Caco-2 (cell line): ENCODE data around the gene TUBAL3. TPM values are rescaled to one million over a fixed set of nuclear protein-coding genes. Genes with fewer than 3 reads are reported as not detected.

Source experiments
- BruUV-seq: library from RNA; stranded (reverse); fragments of 400-500 nt; replicated peaks from 2 replicates; lab custom pipeline; 2021; lab: Mats Ljungman, UMichigan
- CTCF ChIA-PET: fragments of 300-600 bp; sonication (Branson Sonifier 250); formaldehyde crosslinking; loops from one replicate; lab custom pipeline; 2022; ENCODE audit warnings: antibody characterized with exemption; lab: Charles Lee
- POLR2A ChIA-PET: fragments of 300-600 bp; sonication (Branson Sonifier 250); formaldehyde crosslinking; loops from one replicate; lab custom pipeline; 2022; ENCODE audit warnings: antibody characterized with exemption; lab: Charles Lee
- DNase-seq, 2 experiments: peaks; one replicate each; pipeline versions ENCODE4 v3.0.0 to v3.0.0-alpha.2; 2020 to 2022
- H3K27me3 ChIP-seq: replicated peaks from 2 replicates; pipeline ENCODE4 v1.6.0; 2011; ENCODE audit warnings: low read length; ENCODE audit not compliant: control insufficient read depth, insufficient read depth
- H3K36me3 ChIP-seq: 2 replicates; pipeline ENCODE4 v1.5.1; 2011; ENCODE audit warnings: low read length; ENCODE audit not compliant: control insufficient read depth, insufficient read depth
- H3K4me1 ChIP-seq: fragments of 250-450 bp; sonication (Bioruptor Pico); 2 replicates; pipeline ENCODE4 v1.5.1; 2020; ENCODE audit warnings: mild to moderate bottlenecking
- H3K4me3 ChIP-seq: 2 replicates; pipeline ENCODE4 v1.5.1; 2011; ENCODE audit warnings: low read depth, mild to moderate bottlenecking, control low read depth, low read length
- H3K9me3 ChIP-seq: fragments of 250-450 bp; sonication (Bioruptor Pico); 2 replicates; pipeline ENCODE4 v1.5.1; 2020; ENCODE audit warnings: mild to moderate bottlenecking, moderate library complexity
- H3K27ac Mint-ChIP-seq: one replicate; pipeline ENCODE4 v1.8.0; 2022; ENCODE audit warnings: mixed read lengths; ENCODE audit not compliant: unreplicated experiment
- H3K27me3 Mint-ChIP-seq: one replicate; pipeline ENCODE4 v1.8.0; 2022; ENCODE audit warnings: mixed read lengths; ENCODE audit not compliant: insufficient read depth, unreplicated experiment
- H3K36me3 Mint-ChIP-seq: one replicate; pipeline ENCODE4 v1.8.0; 2022; ENCODE audit warnings: mild to moderate bottlenecking, mixed read lengths; ENCODE audit not compliant: insufficient read depth, unreplicated experiment
- H3K4me1 Mint-ChIP-seq: one replicate; pipeline ENCODE4 v1.8.0; 2022; ENCODE audit warnings: low read depth, mixed read lengths; ENCODE audit not compliant: unreplicated experiment
- H3K4me3 Mint-ChIP-seq: one replicate; pipeline ENCODE4 v1.8.0; 2022; ENCODE audit warnings: mild to moderate bottlenecking, moderate library complexity, mixed read lengths; ENCODE audit not compliant: unreplicated experiment
- H3K9me3 Mint-ChIP-seq: one replicate; pipeline ENCODE4 v1.8.0; 2022; ENCODE audit warnings: mixed read lengths; ENCODE audit not compliant: unreplicated experiment
- CTCF ChIP-seq, 2 experiments: fragments of 200-600 bp in 1 of 2; IDR thresholded peaks; 1 replicate in 1 of 2; 2 replicates in 1 of 2; pipeline versions ENCODE4 v1.5.1 to v1.8.0; 2011 to 2022; ENCODE audit warnings: antibody characterized with exemption in 1 of 2, control low read depth in 1 of 2, inconsistent platforms in 1 of 2, low read depth in 1 of 2, low read length in 1 of 2, mild to moderate bottlenecking in 1 of 2, moderate library complexity in 1 of 2; ENCODE audit not compliant: insufficient read depth in 1 of 2, severe bottlenecking in 1 of 2, unreplicated experiment in 1 of 2
- intact Hi-C: fragments of 100-400 bp; cut with micrococcal nuclease; formaldehyde crosslinking; loops from one replicate; pipeline ENCODE4 v1.10.0; 2022; ENCODE audit not compliant: unreplicated experiment
- total RNA-seq: library from RNA; stranded (reverse); gene quantifications from 2 replicates; pipeline ENCODE4 v1.2.3, GENCODE V29; 2022

The TUBAL3 gene
- total RNA-seq, 1 experiment from 2014 or later: 0.39 TPM

DNA sequence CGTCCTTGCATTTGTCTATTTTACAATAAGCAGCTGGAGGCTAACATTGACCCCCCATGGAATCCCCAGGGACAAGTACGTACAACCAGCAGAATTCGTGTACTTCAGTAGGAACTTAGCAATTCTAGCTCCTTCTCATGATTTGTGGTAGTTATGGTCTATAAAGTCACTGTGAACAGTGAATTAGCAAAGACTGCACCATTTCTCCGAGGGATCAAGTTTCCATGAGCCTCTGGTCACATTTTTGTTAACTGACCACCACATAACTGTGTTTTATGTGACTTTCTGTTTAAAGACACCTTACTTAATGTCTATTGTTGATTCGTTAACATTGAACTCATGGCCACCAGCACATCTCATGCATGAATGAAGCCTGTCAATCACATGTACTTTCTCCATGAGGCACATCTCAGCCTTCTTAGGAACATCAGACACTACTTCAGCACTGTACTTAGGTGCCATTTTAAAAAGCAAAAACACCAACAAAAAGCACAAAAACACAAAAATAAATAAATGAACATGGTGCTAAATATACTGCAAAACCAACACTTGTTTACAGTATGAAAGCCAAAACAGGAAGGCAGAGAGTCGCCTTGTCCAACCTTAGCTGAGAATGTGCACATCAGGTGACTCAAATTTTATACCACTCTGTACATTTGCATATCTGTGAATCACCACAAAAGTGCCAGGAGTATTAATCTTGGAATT lies 48.9 kb downstream of the TUBAL3 start:
- Mint-ChIP-seq H3K4me1 (peaks cover 12% of the 10 kb centered on the region), H3K4me3 (no peak overlapping the region), H3K27me3 (peaks cover 30% of the 10 kb centered on the region), H3K27ac (no peak overlapping the region), H3K9me3 (no peaks in the 10 kb centered on the region), H3K36me3 (no peaks in the 10 kb centered on the region)
- Histone ChIP-seq H3K36me3 (no peaks in the 10 kb centered on the region), H3K4me1 (peaks cover 7% of the 10 kb centered on the region), H3K4me3 (no peak overlapping the region), H3K9me3 (no peaks in the 10 kb centered on the region), H3K27me3 (no peaks in the 10 kb centered on the region)
- POLR2A ChIA-PET: no interaction called here
- no peak for TF ChIP-seq CTCF (IDR thresholded peaks at IDR 0.05; ENCODE audit: insufficient read depth in 1 of 2, low read depth in 1 of 2, low read length in 1 of 2, severe bottlenecking in 1 of 2, unreplicated experiment in 1 of 2)
- BruUV-seq: no TSS peak
- CTCF ChIA-PET: no interaction called here
- intact Hi-C loops: no loop called here
- DNase-seq: no peak

DNA sequence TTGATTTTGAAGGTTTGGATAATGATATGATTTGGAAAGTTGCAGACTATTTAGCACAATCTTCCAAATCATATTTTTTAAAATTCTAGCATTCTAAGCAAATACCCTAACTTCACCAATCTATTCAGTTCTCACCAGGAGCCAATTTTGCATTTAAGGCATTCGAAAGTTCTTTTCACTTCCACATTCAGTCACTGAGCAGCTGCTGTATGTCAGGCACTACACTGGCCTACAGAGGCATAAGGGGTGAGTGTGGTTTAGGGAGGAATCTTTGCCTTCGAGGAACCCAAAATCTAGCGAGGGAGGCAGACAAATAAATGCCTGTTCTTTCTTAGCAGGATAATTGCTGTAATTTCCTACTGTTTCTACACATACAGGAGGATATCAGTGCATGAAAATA lies 50.6 kb downstream of the TUBAL3 start:
- H3K36me3 Mint-ChIP-seq: no peaks in the 10 kb centered on the region

DNA sequence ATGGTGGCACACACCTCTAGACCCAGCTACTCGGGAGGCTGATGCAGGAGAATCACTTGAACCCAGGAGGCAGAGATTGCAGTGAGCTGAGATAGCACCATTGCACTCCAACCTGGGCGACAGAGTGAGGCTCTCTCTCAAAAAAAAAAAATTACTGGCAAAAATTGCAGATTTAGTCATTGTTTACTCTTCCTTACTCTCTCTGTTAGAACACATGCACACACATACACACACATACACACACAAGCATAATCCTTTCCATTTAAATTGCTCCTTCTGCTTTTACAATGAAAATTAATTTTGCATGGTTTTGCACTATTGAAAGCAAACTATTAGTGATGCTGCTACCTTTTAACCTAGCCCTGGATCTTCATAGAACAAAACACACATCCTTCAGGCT lies 55.3 kb downstream of the TUBAL3 start:
- BruUV-seq: no TSS peak
- H3K36me3 ChIP-seq: no peaks in the 10 kb centered on the region
- no peak overlapping the region for H3K27ac Mint-ChIP-seq
- H3K4me3 Mint-ChIP-seq: no peak overlapping the region
- ChIA-PET CTCF (no interaction called here), POLR2A (no interaction called here)
- peaks cover 9% of the 10 kb centered on the region for H3K27me3 Mint-ChIP-seq
- intact Hi-C loops: no loop called here
- DNase-seq: no peak
- H3K4me1 Mint-ChIP-seq: no peaks in the 10 kb centered on the region
- no peak overlapping the region for H3K4me3 ChIP-seq
- H3K9me3 Mint-ChIP-seq: no peaks in the 10 kb centered on the region
- TF ChIP-seq CTCF (IDR thresholded peaks at IDR 0.05; ENCODE audit: insufficient read depth in 1 of 2, low read depth in 1 of 2, low read length in 1 of 2, severe bottlenecking in 1 of 2, unreplicated experiment in 1 of 2): no peak
- H3K36me3 Mint-ChIP-seq: no peaks in the 10 kb centered on the region
- H3K27me3 ChIP-seq: no peaks in the 10 kb centered on the region; the same call in 1 of the 2 replicates
- no peaks in the 10 kb centered on the region; the same call in 1 of the 2 replicates for H3K9me3 ChIP-seq
- H3K4me1 ChIP-seq: no peaks in the 10 kb centered on the region

More for the DNA sequence above, 50.6 kb downstream of the TUBAL3 start:
- no peak for DNase-seq
- H3K4me1 Mint-ChIP-seq: no peaks in the 10 kb centered on the region
- H3K27me3 Mint-ChIP-seq: peaks cover 34% of the 10 kb centered on the region
- H3K9me3 Mint-ChIP-seq: no peaks in the 10 kb centered on the region
- ChIA-PET POLR2A (no interaction called here), CTCF (no interaction called here)
- no peaks in the 10 kb centered on the region for H3K27me3 ChIP-seq
- no peaks in the 10 kb centered on the region for H3K36me3 ChIP-seq
- H3K4me1 ChIP-seq: no peaks in the 10 kb centered on the region
- H3K4me3 Mint-ChIP-seq: no peak overlapping the region
- intact Hi-C loops: no loop called here
- TF ChIP-seq CTCF (IDR thresholded peaks at IDR 0.05; ENCODE audit: insufficient read depth in 1 of 2, low read depth in 1 of 2, low read length in 1 of 2, severe bottlenecking in 1 of 2, unreplicated experiment in 1 of 2): no peak
- no TSS peak for BruUV-seq
- no peak overlapping the region for H3K4me3 ChIP-seq
- H3K27ac Mint-ChIP-seq: no peak overlapping the region
- no peaks in the 10 kb centered on the region for H3K9me3 ChIP-seq
